IPS-20b (cell line): Measurements from ENCODE around the gene NRGN.

Source experiments
- H3K27ac ChIP-seq: one replicate; pipeline ENCODE4 v1.5.1; 2013; ENCODE audit warnings: low read length
- H3K27me3 ChIP-seq: 2 replicates; pipeline ENCODE4 v1.6.1; 2013; ENCODE audit warnings: mild to moderate bottlenecking, low read length, inconsistent platforms; ENCODE audit not compliant: insufficient read depth
- H3K36me3 ChIP-seq: 2 replicates; pipeline ENCODE4 v1.6.1; 2013; ENCODE audit warnings: low read depth, mild to moderate bottlenecking, inconsistent platforms, low read length, moderate library complexity; ENCODE audit not compliant: insufficient read depth
- H3K4me1 ChIP-seq: 2 replicates; pipeline ENCODE4 v1.6.1; 2013; ENCODE audit warnings: mild to moderate bottlenecking, control low read depth, inconsistent platforms, low read length, moderate library complexity; ENCODE audit not compliant: insufficient read depth
- H3K4me3 ChIP-seq: 2 replicates; pipeline ENCODE4 v1.5.1; 2013; ENCODE audit warnings: mild to moderate bottlenecking, low read length, inconsistent platforms
- H3K9ac ChIP-seq: 2 replicates; pipeline ENCODE4 v1.6.1; 2013; ENCODE audit warnings: low read depth, mild to moderate bottlenecking, inconsistent platforms, low read length, moderate library complexity
- H3K9me3 ChIP-seq: 2 replicates; pipeline ENCODE4 v1.6.1; 2013; ENCODE audit warnings: mild to moderate bottlenecking, low read depth, low read length, inconsistent platforms; ENCODE audit not compliant: insufficient read depth

Gene NRGN

DNA sequence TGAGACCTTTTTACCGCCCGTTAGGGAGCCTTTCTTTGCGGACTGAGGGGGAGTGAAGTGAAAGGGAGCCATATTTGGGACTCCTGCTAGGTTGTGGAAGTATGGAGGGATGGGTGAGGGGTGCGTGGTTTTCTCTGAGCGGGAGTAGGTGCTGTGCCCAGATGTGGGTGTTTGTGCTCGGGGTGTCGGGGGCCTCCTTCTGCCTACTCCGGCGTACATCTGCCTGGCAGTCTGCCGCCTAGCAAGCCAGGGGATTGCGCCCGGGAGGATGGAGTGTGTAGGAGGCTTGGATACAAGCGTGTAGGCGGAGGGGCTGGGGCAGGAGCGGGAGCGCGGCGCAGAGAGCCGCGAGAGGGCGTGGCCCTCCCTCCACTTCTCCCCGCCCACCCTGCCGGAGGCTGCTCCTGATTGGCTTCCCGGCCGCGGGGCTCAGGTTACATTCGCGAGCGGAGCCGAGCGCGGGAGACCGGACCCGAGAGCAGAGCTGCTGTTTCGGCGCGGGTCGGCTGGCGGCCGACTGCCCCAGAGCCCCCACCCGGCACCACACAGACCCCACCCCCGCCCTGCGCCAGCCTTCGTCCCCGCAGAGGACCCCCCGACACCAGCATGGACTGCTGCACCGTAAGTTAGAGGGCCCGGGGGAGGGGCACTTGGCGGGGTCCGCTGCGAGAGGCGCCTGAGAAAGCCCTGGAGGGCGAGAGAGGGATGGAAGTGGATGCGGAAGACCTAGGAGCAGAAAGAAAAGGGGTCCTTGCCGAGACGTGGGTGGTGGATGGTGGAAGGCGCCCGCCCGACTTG, at the start of gene NRGN:
Gene NRGN, plus strand, starts transcription at position 464 of the 798 bp plus-strand sequence. Its CDS starts 143 bp downstream, at position 607.
- Histone ChIP-seq H3K27ac (no peak within 1 kb of the TSS), H3K9ac (peak within 1 kb of the TSS; percentile 31; the same call in 1 of the 2 replicates), H3K9me3 (peaks cover 5% of the 10 kb centered on the region; the same call in 1 of the 2 replicates), H3K36me3 (no peaks in the 10 kb centered on the region), H3K4me3 (peak within 1 kb of the TSS; percentile 78), H3K27me3 (peaks cover 98% of the 10 kb centered on the region), H3K4me1 (no peaks in the 10 kb centered on the region)

DNA sequence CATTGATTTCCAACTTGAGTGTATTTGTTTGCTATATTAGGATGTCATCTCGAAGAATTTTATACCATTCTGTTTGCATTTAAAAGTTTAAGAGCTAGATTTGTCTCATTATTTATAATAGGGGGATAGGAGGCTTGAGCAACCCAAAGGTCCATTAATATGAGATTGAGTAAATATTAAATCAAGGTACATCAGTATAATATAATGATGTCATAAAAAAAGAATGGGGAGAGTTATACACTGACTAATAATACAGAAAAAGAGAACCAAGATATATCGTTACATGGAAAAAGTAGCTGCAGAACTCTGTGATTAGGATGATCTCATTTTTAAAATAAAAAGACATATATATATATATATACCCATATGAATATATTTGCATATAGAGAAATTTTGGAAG, 46.6 kb upstream of the NRGN start:
- Histone ChIP-seq H3K9ac (no peak overlapping the region), H3K4me3 (no peak overlapping the region), H3K4me1 (no peaks in the 10 kb centered on the region), H3K9me3 (no peaks in the 10 kb centered on the region), H3K36me3 (no peaks in the 10 kb centered on the region), H3K27me3 (no peaks in the 10 kb centered on the region), H3K27ac (no peak overlapping the region)

DNA sequence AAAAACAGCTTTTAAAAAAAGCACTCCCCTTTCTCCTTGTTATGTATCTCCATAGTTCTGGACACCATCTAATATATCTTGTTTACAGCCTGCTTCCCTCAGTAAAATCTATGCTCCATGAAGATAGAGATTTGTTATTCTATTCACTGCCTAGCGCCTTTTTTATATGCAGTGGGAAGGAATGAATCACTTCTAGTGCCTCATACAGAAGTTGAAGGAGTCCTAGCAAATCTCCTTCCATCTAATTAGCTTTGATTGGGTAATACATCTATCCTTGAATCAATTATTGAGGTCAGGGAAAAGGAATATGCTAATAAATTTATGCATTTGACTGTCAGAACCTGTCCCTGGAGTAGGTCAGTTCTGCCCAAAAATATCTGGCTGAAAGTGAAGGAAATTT, 40.2 kb upstream of the NRGN start:
- H3K27ac ChIP-seq, result no peak overlapping the region
- no peaks in the 10 kb centered on the region for H3K36me3 ChIP-seq
- no peak overlapping the region for H3K9ac ChIP-seq
- H3K4me1 ChIP-seq, result peaks cover 4% of the 10 kb centered on the region
- no peak overlapping the region for H3K4me3 ChIP-seq
- no peaks in the 10 kb centered on the region for H3K27me3 ChIP-seq
- no peaks in the 10 kb centered on the region for H3K9me3 ChIP-seq

DNA sequence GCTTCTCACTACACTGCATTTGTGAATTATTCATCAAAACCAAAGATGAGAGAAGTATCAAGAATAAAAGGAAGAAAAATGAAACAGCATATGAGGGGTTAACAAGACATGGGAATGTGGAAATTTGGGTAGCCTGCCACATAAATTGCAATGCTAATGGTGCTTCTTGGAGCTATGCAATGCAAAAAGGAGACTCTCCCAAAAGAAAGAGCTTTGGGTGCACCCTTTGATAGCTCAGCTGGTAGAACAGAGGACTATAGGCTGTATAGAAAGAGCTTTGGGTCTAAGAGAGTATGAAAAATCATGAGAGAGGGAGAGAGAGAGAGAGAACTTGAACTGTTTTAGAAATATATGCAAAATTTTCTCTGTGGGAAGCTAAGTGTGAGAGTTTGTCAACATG, 39.7 kb upstream of the NRGN start:
- Histone ChIP-seq H3K27me3 (no peaks in the 10 kb centered on the region), H3K4me1 (peaks cover 4% of the 10 kb centered on the region), H3K27ac (no peak overlapping the region), H3K4me3 (no peak overlapping the region), H3K9me3 (no peaks in the 10 kb centered on the region), H3K9ac (no peak overlapping the region), H3K36me3 (no peaks in the 10 kb centered on the region)

DNA sequence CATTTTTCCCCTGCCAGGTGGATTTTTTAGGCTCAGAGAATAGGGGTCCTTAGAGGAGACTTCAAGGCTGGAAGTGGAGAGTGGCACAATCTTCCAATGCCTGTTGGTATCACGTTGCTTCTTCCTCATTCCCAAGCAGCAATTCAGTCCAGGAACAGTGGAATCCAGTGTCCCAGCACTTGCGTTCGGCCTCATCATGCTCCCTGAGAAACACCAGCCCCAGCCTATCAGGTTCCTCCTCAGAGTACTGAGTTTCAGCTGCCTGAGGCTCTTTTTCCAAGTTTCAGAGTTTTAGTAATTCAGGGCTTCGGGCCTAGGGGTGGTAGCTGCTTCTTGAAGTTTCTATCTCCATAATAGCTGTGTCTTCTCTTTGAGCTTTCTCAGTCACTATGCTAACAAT, 31.9 kb upstream of the NRGN start:
- H3K27ac ChIP-seq, result no peak overlapping the region
- H3K9ac ChIP-seq, result no peak overlapping the region
- H3K36me3 ChIP-seq, result no peaks in the 10 kb centered on the region
- H3K4me3 ChIP-seq, result no peak overlapping the region
- peaks cover 9% of the 10 kb centered on the region for H3K9me3 ChIP-seq
- H3K27me3 ChIP-seq, result no peaks in the 10 kb centered on the region; the same call in 1 of the 2 replicates
- no peaks in the 10 kb centered on the region for H3K4me1 ChIP-seq

DNA sequence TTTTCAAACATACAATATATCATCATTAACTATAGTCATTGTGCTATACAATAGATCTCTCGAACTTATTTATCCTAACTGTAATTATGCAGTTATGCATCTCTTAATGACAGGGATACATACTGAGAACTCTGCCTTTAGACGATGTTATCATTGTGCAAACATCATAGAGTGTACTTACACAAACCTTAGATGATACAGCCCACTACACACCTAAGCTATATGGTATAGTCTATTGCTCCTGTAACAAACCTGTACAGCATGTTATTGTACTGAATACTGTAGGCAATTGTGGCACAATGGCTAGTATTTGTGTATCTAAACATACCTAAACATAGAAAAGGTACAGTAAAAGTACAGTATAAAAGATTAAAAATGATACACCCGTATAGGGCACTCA, 27.4 kb upstream of the NRGN start:
- no peak overlapping the region for H3K4me3 ChIP-seq
- no peak overlapping the region for H3K9ac ChIP-seq
- H3K9me3 ChIP-seq, result peaks cover 7% of the 10 kb centered on the region
- H3K27me3 ChIP-seq, result peaks cover 40% of the 10 kb centered on the region
- no peaks in the 10 kb centered on the region; the same call in 1 of the 2 replicates for H3K4me1 ChIP-seq
- H3K36me3 ChIP-seq, result no peaks in the 10 kb centered on the region
- no peak overlapping the region for H3K27ac ChIP-seq

DNA sequence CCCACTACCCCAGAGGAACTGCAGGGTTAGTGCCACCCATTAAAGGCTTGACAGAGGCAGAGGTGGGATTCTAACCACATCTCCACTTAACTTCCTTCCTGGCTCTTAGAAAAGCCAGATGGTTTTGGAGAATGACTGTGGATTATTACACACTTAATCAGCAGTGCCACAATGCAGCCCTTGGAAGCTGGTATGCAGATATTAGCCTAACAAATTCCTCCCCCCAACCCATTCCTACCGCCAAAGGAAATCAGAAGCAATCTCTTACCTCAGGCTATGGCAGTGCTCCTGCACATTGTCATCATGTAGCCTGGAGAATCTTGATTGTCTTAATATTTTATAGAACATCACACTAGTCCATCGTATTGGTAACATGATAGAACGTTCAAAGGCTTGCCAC, 23.2 kb upstream of the NRGN start:
- no peak overlapping the region for H3K27ac ChIP-seq
- H3K9me3 ChIP-seq, result no peaks in the 10 kb centered on the region
- H3K27me3 ChIP-seq, result peaks cover 82% of the 10 kb centered on the region
- no peak overlapping the region for H3K9ac ChIP-seq
- H3K36me3 ChIP-seq, result no peaks in the 10 kb centered on the region
- H3K4me3 ChIP-seq, result no peak overlapping the region
- peaks cover 5% of the 10 kb centered on the region for H3K4me1 ChIP-seq

GRCh38 chr11:124717421-124717785, 22.3 kb upstream of the NRGN start:
- peak overlapping the region; percentile 61 for H3K4me3 ChIP-seq
- H3K9me3 ChIP-seq, result no peaks in the 10 kb centered on the region
- no peaks in the 10 kb centered on the region for H3K36me3 ChIP-seq
- H3K27me3 ChIP-seq, result peaks cover 90% of the 10 kb centered on the region
- peaks cover 5% of the 10 kb centered on the region for H3K4me1 ChIP-seq
- no peak overlapping the region for H3K9ac ChIP-seq
- H3K27ac ChIP-seq, result no peak overlapping the region

- Histone ChIP-seq H3K27me3 (peaks cover 96% of the 10 kb centered on the region), H3K9ac (no peak overlapping the region), H3K36me3 (no peaks in the 10 kb centered on the region), H3K4me1 (peaks cover 5% of the 10 kb centered on the region), H3K27ac (no peak overlapping the region), H3K9me3 (no peaks in the 10 kb centered on the region), H3K4me3 (peak overlapping the region; percentile 61)
These were observed 21.7 kb upstream of the NRGN start for GRCh38 chr11:124717786-124718651.

GRCh38 chr11:124718801-124719200, 20.9 kb upstream of the NRGN start:
- Histone ChIP-seq H3K4me3 (peak overlapping the region; percentile 61), H3K27me3 (peaks cover 100% of the 10 kb centered on the region)

GRCh38 chr11:124719534-124719933, 20.2 kb upstream of the NRGN start:
- Histone ChIP-seq H3K4me3 (no peak overlapping the region), H3K36me3 (no peaks in the 10 kb centered on the region), H3K27ac (no peak overlapping the region), H3K9ac (no peak overlapping the region), H3K4me1 (peaks cover 5% of the 10 kb centered on the region), H3K9me3 (no peaks in the 10 kb centered on the region), H3K27me3 (peaks cover 100% of the 10 kb centered on the region)

More at GRCh38 chr11:124718801-124719200, 20.9 kb upstream of the NRGN start:
- Histone ChIP-seq H3K9ac (no peak overlapping the region), H3K9me3 (no peaks in the 10 kb centered on the region), H3K4me1 (peaks cover 5% of the 10 kb centered on the region), H3K36me3 (no peaks in the 10 kb centered on the region), H3K27ac (no peak overlapping the region)
